Left forelimb (tissue), 1 donor: ENCODE measurements around the gene HES5.

ENCODE experiments used
- DNase-seq: peaks from one replicate; pipeline ENCODE4 v3.0.0-alpha.2; 2018; ENCODE audit warnings: low spot score

Gene HES5

GRCh38 chr1:2546515-2547209 is 16.6 kb upstream of the HES5 start:
- no peak for DNase-seq

GRCh38 chr1:2545754-2546514 is 15.9 kb upstream of the HES5 start:
- DNase-seq, result peak; percentile 83

GRCh38 chr1:2544875-2545640 is 15.0 kb upstream of the HES5 start:
- no peak for DNase-seq

GRCh38 chr1:2544093-2544874 is 14.2 kb upstream of the HES5 start:
- DNase-seq, result no peak

GRCh38 chr1:2543543-2544092 is 13.6 kb upstream of the HES5 start:
- no peak for DNase-seq

- DNase-seq, result no peak
Measured at GRCh38 chr1:2542246-2542915, 12.3 kb upstream of the HES5 start.

- no peak for DNase-seq
Measured at GRCh38 chr1:2541619-2542245, 11.7 kb upstream of the HES5 start.

GRCh38 chr1:2540816-2541492 is 10.9 kb upstream of the HES5 start:
- no peak for DNase-seq

- no peak for DNase-seq
Measured at GRCh38 chr1:2539312-2539907, 9.3 kb upstream of the HES5 start.

- DNase-seq, result no peak
Measured at GRCh38 chr1:2538872-2539271, 8.8 kb upstream of the HES5 start.

- no peak for DNase-seq
Measured at GRCh38 chr1:2538376-2538775, 8.3 kb upstream of the HES5 start.

- DNase-seq, result no peak
Measured at GRCh38 chr1:2537784-2538115, 7.7 kb upstream of the HES5 start.

GRCh38 chr1:2535981-2536380 is 5.9 kb upstream of the HES5 start:
- no peak for DNase-seq

- no peak for DNase-seq
Measured at GRCh38 chr1:2535455-2535854, 5.4 kb upstream of the HES5 start.

- DNase-seq, result no peak
Measured at GRCh38 chr1:2534687-2535441, 4.8 kb upstream of the HES5 start.

- DNase-seq, result no peak
Measured at GRCh38 chr1:2534315-2534686, 4.2 kb upstream of the HES5 start.

GRCh38 chr1:2533365-2533764 is 3.3 kb upstream of the HES5 start:
- DNase-seq, result no peak

- DNase-seq, result no peak
Measured at GRCh38 chr1:2532485-2533160, 2.6 kb upstream of the HES5 start.
